Measurements from ENCODE around the gene BCKDHB.
A peak's percentile ranks its signal among the peaks of the same experiment; 100 is the strongest.
"Not testable (repeated sequence)": the region's sequence is repeated elsewhere in the genome, so short reads cannot be mapped to it uniquely, and the experiment has no call there.

BCKDHB gene

GRCh38 chr6:80106418-80107235 lies at the start of gene BCKDHB:
Gene BCKDHB, plus strand, starts transcription at chr6:80106671. Its CDS starts 23 bp downstream, at chr6:80106694.
- Mint-ChIP-seq H3K27ac (peak within 1 kb of the TSS; percentile 80), H3K27me3 (peaks cover 12% of the 10 kb centered on the region), H3K4me1 (ENCODE audit: low read depth) (peaks cover 11% of the 10 kb centered on the region), H3K4me3 (peak within 1 kb of the TSS; percentile 90), H3K9me3 (no peaks in the 10 kb centered on the region), H3K36me3 (ENCODE audit: low read depth) (no peaks in the 10 kb centered on the region)
- intact Hi-C loops (cut with micrococcal nuclease) = loop anchor here (2.0 to 10.0 kb wide), 4 partner anchors 102 to 1648 kb away; partner anchors contain the start of genes HMGN3, PHIP, TENT5A and TTK

- no peaks in the 10 kb centered on the region for H3K36me3 Mint-ChIP-seq (ENCODE audit: low read depth)
- H3K9me3 Mint-ChIP-seq = peaks cover 2% of the 10 kb centered on the region
- H3K27me3 Mint-ChIP-seq = no peaks in the 10 kb centered on the region
- intact Hi-C loops (cut with micrococcal nuclease) = no loop called here
- no peak overlapping the region for H3K27ac Mint-ChIP-seq
- no peaks in the 10 kb centered on the region for H3K4me1 Mint-ChIP-seq (ENCODE audit: low read depth)
- H3K4me3 Mint-ChIP-seq = no peak overlapping the region
These were observed 45.7 kb upstream of the BCKDHB start for GRCh38 chr6:80060774-80061173.

- H3K9me3 Mint-ChIP-seq; H3K36me3 Mint-ChIP-seq (ENCODE audit: low read depth); intact Hi-C loops (cut with micrococcal nuclease); H3K4me1 Mint-ChIP-seq (ENCODE audit: low read depth); H3K4me3 Mint-ChIP-seq; H3K27me3 Mint-ChIP-seq; H3K27ac Mint-ChIP-seq: not testable (repeated sequence)
These were observed 38.3 kb upstream of the BCKDHB start for GRCh38 chr6:80068146-80068545.

- H3K36me3 Mint-ChIP-seq (ENCODE audit: low read depth); H3K27ac Mint-ChIP-seq; H3K4me3 Mint-ChIP-seq; H3K4me1 Mint-ChIP-seq (ENCODE audit: low read depth); H3K27me3 Mint-ChIP-seq; intact Hi-C loops (cut with micrococcal nuclease); H3K9me3 Mint-ChIP-seq: not testable (repeated sequence)
These were observed 36.0 kb upstream of the BCKDHB start for GRCh38 chr6:80070431-80070830.

- Mint-ChIP-seq H3K9me3 (no peaks in the 10 kb centered on the region), H3K36me3 (ENCODE audit: low read depth) (no peaks in the 10 kb centered on the region), H3K4me3 (no peak overlapping the region), H3K27ac (no peak overlapping the region), H3K27me3 (peaks cover 2% of the 10 kb centered on the region), H3K4me1 (ENCODE audit: low read depth) (no peaks in the 10 kb centered on the region)
- intact Hi-C loops (cut with micrococcal nuclease) = no loop called here
These were observed 29.4 kb upstream of the BCKDHB start for GRCh38 chr6:80077067-80077466.

GRCh38 chr6:80088637-80089036 lies 17.8 kb upstream of the BCKDHB start:
- Mint-ChIP-seq H3K9me3 (no peaks in the 10 kb centered on the region), H3K36me3 (ENCODE audit: low read depth) (no peaks in the 10 kb centered on the region), H3K27ac (no peak overlapping the region), H3K4me1 (ENCODE audit: low read depth) (no peaks in the 10 kb centered on the region), H3K27me3 (no peaks in the 10 kb centered on the region), H3K4me3 (no peak overlapping the region)
- intact Hi-C loops (cut with micrococcal nuclease) = no loop called here

- intact Hi-C loops (cut with micrococcal nuclease) = loop anchor here (5.0 kb wide), 1 partner anchor 519 kb away; no protein-coding TSS in a partner anchor
- H3K9me3 Mint-ChIP-seq = no peaks in the 10 kb centered on the region
- H3K4me3 Mint-ChIP-seq = no peak overlapping the region
- H3K27me3 Mint-ChIP-seq = peaks cover 2% of the 10 kb centered on the region
- no peaks in the 10 kb centered on the region for H3K36me3 Mint-ChIP-seq (ENCODE audit: low read depth)
- no peak overlapping the region for H3K27ac Mint-ChIP-seq
- no peaks in the 10 kb centered on the region for H3K4me1 Mint-ChIP-seq (ENCODE audit: low read depth)
These were observed 15.0 kb upstream of the BCKDHB start for GRCh38 chr6:80091506-80091905.

GRCh38 chr6:80094017-80094416 lies 12.5 kb upstream of the BCKDHB start:
- H3K4me1 Mint-ChIP-seq (ENCODE audit: low read depth) = no peaks in the 10 kb centered on the region

GRCh38 chr6:80095600-80095999 lies 10.9 kb upstream of the BCKDHB start:
- H3K36me3 Mint-ChIP-seq (ENCODE audit: low read depth) = no peaks in the 10 kb centered on the region

More at GRCh38 chr6:80094017-80094416, 12.5 kb upstream of the BCKDHB start:
- Mint-ChIP-seq H3K4me3 (no peak overlapping the region), H3K27me3 (peaks cover 6% of the 10 kb centered on the region), H3K36me3 (ENCODE audit: low read depth) (no peaks in the 10 kb centered on the region), H3K9me3 (no peaks in the 10 kb centered on the region), H3K27ac (no peak overlapping the region)
- intact Hi-C loops (cut with micrococcal nuclease) = loop anchor here (1.0 to 5.0 kb wide), 2 partner anchors 145 to 522 kb away; no protein-coding TSS in a partner anchor

GRCh38 chr6:80098392-80098791 lies 8.1 kb upstream of the BCKDHB start:
- Mint-ChIP-seq H3K4me3 (no peak overlapping the region), H3K9me3 (no peaks in the 10 kb centered on the region)
- intact Hi-C loops (cut with micrococcal nuclease) = no loop called here

More at GRCh38 chr6:80095600-80095999, 10.9 kb upstream of the BCKDHB start:
- H3K27ac Mint-ChIP-seq = no peak overlapping the region
- intact Hi-C loops (cut with micrococcal nuclease) = no loop called here
- peaks cover 14% of the 10 kb centered on the region for H3K27me3 Mint-ChIP-seq
- H3K4me1 Mint-ChIP-seq (ENCODE audit: low read depth) = no peaks in the 10 kb centered on the region
- H3K9me3 Mint-ChIP-seq = no peaks in the 10 kb centered on the region
- H3K4me3 Mint-ChIP-seq = no peak overlapping the region

GRCh38 chr6:80104520-80104919 lies 2.0 kb upstream of the BCKDHB start:
- Mint-ChIP-seq H3K27ac (no peak overlapping the region), H3K27me3 (peaks cover 15% of the 10 kb centered on the region), H3K4me1 (ENCODE audit: low read depth) (peaks cover 11% of the 10 kb centered on the region), H3K9me3 (no peaks in the 10 kb centered on the region), H3K4me3 (no peak overlapping the region), H3K36me3 (ENCODE audit: low read depth) (no peaks in the 10 kb centered on the region)
- intact Hi-C loops (cut with micrococcal nuclease) = loop anchor here (10.0 kb wide), 2 partner anchors 1030 to 1650 kb away; partner anchors contain the start of genes PHIP and TENT5A

More at GRCh38 chr6:80098392-80098791, 8.1 kb upstream of the BCKDHB start:
- Mint-ChIP-seq H3K4me1 (ENCODE audit: low read depth) (no peaks in the 10 kb centered on the region), H3K27me3 (peaks cover 15% of the 10 kb centered on the region), H3K27ac (no peak overlapping the region), H3K36me3 (ENCODE audit: low read depth) (no peaks in the 10 kb centered on the region)

- peak overlapping the region; percentile 80 for H3K27ac Mint-ChIP-seq
- peaks cover 11% of the 10 kb centered on the region for H3K4me1 Mint-ChIP-seq (ENCODE audit: low read depth)
- intact Hi-C loops (cut with micrococcal nuclease) = loop anchor here (2.0 to 10.0 kb wide), 4 partner anchors 101 to 1649 kb away; partner anchors contain the start of genes HMGN3, PHIP, TENT5A and TTK
- no peaks in the 10 kb centered on the region for H3K9me3 Mint-ChIP-seq
- H3K27me3 Mint-ChIP-seq = peaks cover 12% of the 10 kb centered on the region
- no peaks in the 10 kb centered on the region for H3K36me3 Mint-ChIP-seq (ENCODE audit: low read depth)
- H3K4me3 Mint-ChIP-seq = peak overlapping the region; percentile 90
These were observed 476 bp upstream of the BCKDHB start for GRCh38 chr6:80105972-80106417.

GRCh38 chr6:80122576-80122975 lies 16.1 kb downstream of the BCKDHB start:
- intact Hi-C loops (cut with micrococcal nuclease); H3K4me1 Mint-ChIP-seq (ENCODE audit: low read depth); H3K27ac Mint-ChIP-seq; H3K4me3 Mint-ChIP-seq; H3K36me3 Mint-ChIP-seq (ENCODE audit: low read depth); H3K27me3 Mint-ChIP-seq: not testable (repeated sequence)
- H3K9me3 Mint-ChIP-seq = peaks cover 35% of the 10 kb centered on the region

GRCh38 chr6:80126657-80127345 lies 20.3 kb downstream of the BCKDHB start:
- Mint-ChIP-seq H3K4me1 (ENCODE audit: low read depth) (peaks cover 10% of the 10 kb centered on the region), H3K27me3 (no peaks in the 10 kb centered on the region), H3K36me3 (ENCODE audit: low read depth) (no peaks in the 10 kb centered on the region), H3K9me3 (peaks cover 9% of the 10 kb centered on the region), H3K27ac (no peak overlapping the region), H3K4me3 (no peak overlapping the region)
- intact Hi-C loops (cut with micrococcal nuclease) = no loop called here
